OCI-LY7 (cell line): ENCODE results near the gene ATP2A1. TPM values are rescaled to one million over a fixed set of nuclear protein-coding genes. Genes with fewer than 3 reads are reported as not detected.

Experiments used
- BruUV-seq: library from RNA; stranded (reverse); fragments of 400-500 nt; replicated peaks from 2 replicates; lab custom pipeline; 2021; lab: Mats Ljungman, UMichigan
- CTCF ChIA-PET: fragments of 300-600 bp; sonication (Branson Sonifier 250); formaldehyde crosslinking; loops from one replicate; lab custom pipeline; 2022; ENCODE audit warnings: antibody characterized with exemption; ENCODE audit not compliant: unreplicated experiment; lab: Charles Lee
- POLR2A ChIA-PET: fragments of 300-600 bp; sonication (Branson Sonifier 250); formaldehyde crosslinking; loops from one replicate; lab custom pipeline; 2022; ENCODE audit warnings: antibody characterized with exemption; lab: Charles Lee
- DNase-seq: peaks from one replicate; pipeline ENCODE4 v3.0.0-alpha.2; 2015; ENCODE audit warnings: low spot score
- H2AFZ ChIP-seq: fragments of 200-600 bp; sonication (generic), shearing (Covaris generic); 2 replicates; pipeline ENCODE4 v1.6.1; 2014; ENCODE audit warnings: mild to moderate bottlenecking, antibody characterized with exemption, low read length, moderate library complexity
- H3K27ac ChIP-seq: fragments of 200-600 bp; sonication (generic); 2 replicates; pipeline ENCODE4 v1.5.1; 2014; ENCODE audit warnings: mixed run types, low read depth, mild to moderate bottlenecking, moderate library complexity, low read length, inconsistent platforms; ENCODE audit not compliant: poor library complexity, severe bottlenecking
- H3K36me3 ChIP-seq: fragments of 200-600 bp; sonication (generic); 2 replicates; pipeline ENCODE4 v1.6.1; 2014; ENCODE audit warnings: mild to moderate bottlenecking, antibody characterized with exemption, low read length, moderate library complexity, mixed read lengths; ENCODE audit not compliant: insufficient read depth
- H3K4me1 ChIP-seq: fragments of 200-600 bp; sonication (generic); 2 replicates; pipeline ENCODE4 v1.5.1; 2014; ENCODE audit warnings: mild to moderate bottlenecking, low read length; ENCODE audit not compliant: insufficient read depth, poor library complexity, severe bottlenecking
- H3K4me2 ChIP-seq: fragments of 200-600 bp; sonication (generic); 2 replicates; pipeline ENCODE4 v1.6.1; 2014; ENCODE audit warnings: mild to moderate bottlenecking, low read length
- H3K4me3 ChIP-seq: fragments of 200-600 bp; sonication (generic); 2 replicates; pipeline ENCODE4 v1.5.1; 2014; ENCODE audit warnings: mild to moderate bottlenecking, low read depth, low read length; ENCODE audit not compliant: poor library complexity, severe bottlenecking
- H3K79me2 ChIP-seq: fragments of 200-600 bp; sonication (generic); 2 replicates; pipeline ENCODE4 v1.6.1; 2016; ENCODE audit warnings: low read depth, mild to moderate bottlenecking, low read length, moderate library complexity, mixed read lengths; ENCODE audit not compliant: insufficient read depth
- H3K9me2 ChIP-seq: fragments of 200-600 bp; sonication (generic); 2 replicates; pipeline ENCODE4 v1.6.1; 2016; ENCODE audit warnings: mild to moderate bottlenecking, low read length, mixed read lengths; ENCODE audit not compliant: insufficient read depth
- H3K9me3 ChIP-seq: fragments of 200-600 bp; sonication (generic); 2 replicates; pipeline ENCODE4 v1.6.1; 2014; ENCODE audit warnings: mild to moderate bottlenecking, mixed run types, low read length, mixed read lengths
- H4K20me1 ChIP-seq: fragments of 200-600 bp; sonication (generic); 2 replicates; pipeline ENCODE4 v1.6.1; 2014; ENCODE audit warnings: mild to moderate bottlenecking, antibody characterized with exemption, low read length, moderate library complexity, mixed read lengths; ENCODE audit not compliant: insufficient read depth
- EZH2phosphoT487 ChIP-seq: fragments of 200-600 bp; sonication (generic); IDR thresholded peaks from 2 replicates; pipeline ENCODE4 v1.6.1; 2018; ENCODE audit warnings: low read depth, borderline replicate concordance, mild to moderate bottlenecking, mixed run types, antibody characterized with exemption, low read length, moderate library complexity, mixed read lengths
- intact Hi-C: fragments of 100-400 bp; cut with micrococcal nuclease; formaldehyde crosslinking; loops from one replicate; pipeline ENCODE4 v1.10.0; 2022; ENCODE audit not compliant: unreplicated experiment
- total RNA-seq, 2 experiments: library from RNA; depleted of rRNA in 1 of 2; stranded (reverse); fragments of >200 nt in 1 of 2; shearing (Covaris generic) in 1 of 2; gene quantifications; 2 replicates each; pipeline ENCODE4 v1.2.3, GENCODE V29; 2014 to 2022
- TF ChIP-seq, protein P1 (sequence below): fragments of 200-600 bp; sonication (generic); conservative IDR thresholded peaks from 2 replicates; pipeline ENCODE4 v1.5.1; 2014; ENCODE audit warnings: mild to moderate bottlenecking, antibody characterized with exemption, low read length, moderate library complexity, mixed read lengths

The ATP2A1 gene
- total RNA-seq, 2 experiments from 2014 or later: 5.0 TPM

DNA sequence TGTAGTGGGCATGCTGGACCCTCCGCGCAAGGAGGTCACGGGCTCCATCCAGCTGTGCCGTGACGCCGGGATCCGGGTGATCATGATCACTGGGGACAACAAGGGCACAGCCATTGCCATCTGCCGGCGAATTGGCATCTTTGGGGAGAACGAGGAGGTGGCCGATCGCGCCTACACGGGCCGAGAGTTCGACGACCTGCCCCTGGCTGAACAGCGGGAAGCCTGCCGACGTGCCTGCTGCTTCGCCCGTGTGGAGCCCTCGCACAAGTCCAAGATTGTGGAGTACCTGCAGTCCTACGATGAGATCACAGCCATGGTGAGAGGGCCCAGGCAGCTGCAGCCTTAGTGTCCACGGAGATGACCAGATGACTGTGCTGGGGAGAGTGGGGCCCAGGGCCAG, 22.3 kb downstream of the ATP2A1 start:
- ChIA-PET POLR2A (no interaction called here), CTCF (no interaction called here)
- Histone ChIP-seq H2AFZ (no peak overlapping the region), H3K27ac (no peak overlapping the region), H3K4me2 (no peak overlapping the region), H3K9me3 (no peaks in the 10 kb centered on the region), H3K36me3 (peaks cover 46% of the 10 kb centered on the region), H3K9me2 (no peaks in the 10 kb centered on the region), H3K4me1 (no peaks in the 10 kb centered on the region), H3K4me3 (no peak overlapping the region), H3K79me2 (no peaks in the 10 kb centered on the region), H4K20me1 (no peaks in the 10 kb centered on the region)
- no TSS peak for BruUV-seq
- TF ChIP-seq, protein P1, sequence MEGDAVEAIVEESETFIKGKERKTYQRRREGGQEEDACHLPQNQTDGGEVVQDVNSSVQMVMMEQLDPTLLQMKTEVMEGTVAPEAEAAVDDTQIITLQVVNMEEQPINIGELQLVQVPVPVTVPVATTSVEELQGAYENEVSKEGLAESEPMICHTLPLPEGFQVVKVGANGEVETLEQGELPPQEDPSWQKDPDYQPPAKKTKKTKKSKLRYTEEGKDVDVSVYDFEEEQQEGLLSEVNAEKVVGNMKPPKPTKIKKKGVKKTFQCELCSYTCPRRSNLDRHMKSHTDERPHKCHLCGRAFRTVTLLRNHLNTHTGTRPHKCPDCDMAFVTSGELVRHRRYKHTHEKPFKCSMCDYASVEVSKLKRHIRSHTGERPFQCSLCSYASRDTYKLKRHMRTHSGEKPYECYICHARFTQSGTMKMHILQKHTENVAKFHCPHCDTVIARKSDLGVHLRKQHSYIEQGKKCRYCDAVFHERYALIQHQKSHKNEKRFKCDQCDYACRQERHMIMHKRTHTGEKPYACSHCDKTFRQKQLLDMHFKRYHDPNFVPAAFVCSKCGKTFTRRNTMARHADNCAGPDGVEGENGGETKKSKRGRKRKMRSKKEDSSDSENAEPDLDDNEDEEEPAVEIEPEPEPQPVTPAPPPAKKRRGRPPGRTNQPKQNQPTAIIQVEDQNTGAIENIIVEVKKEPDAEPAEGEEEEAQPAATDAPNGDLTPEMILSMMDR: no peak
- TF ChIP-seq EZH2phosphoT487: no peak
- intact Hi-C loops: no loop called here
- DNase-seq: no peak

- Histone ChIP-seq H3K9me2 (no peaks in the 10 kb centered on the region), H3K4me1 (no peaks in the 10 kb centered on the region), H3K79me2 (no peaks in the 10 kb centered on the region), H3K4me2 (no peak overlapping the region), H2AFZ (no peak overlapping the region), H3K9me3 (no peaks in the 10 kb centered on the region), H3K4me3 (no peak overlapping the region), H3K36me3 (peaks cover 58% of the 10 kb centered on the region), H3K27ac (no peak overlapping the region), H4K20me1 (no peaks in the 10 kb centered on the region)
- ChIA-PET CTCF (no interaction called here), POLR2A (no interaction called here)
- no TSS peak for BruUV-seq
- no peak for DNase-seq
- TF ChIP-seq EZH2phosphoT487: no peak
- TF ChIP-seq, protein P1: no peak
- intact Hi-C loops: no loop called here
Observed at GRCh38 chr16:28901862-28902261, 23.6 kb downstream of the ATP2A1 start.

DNA sequence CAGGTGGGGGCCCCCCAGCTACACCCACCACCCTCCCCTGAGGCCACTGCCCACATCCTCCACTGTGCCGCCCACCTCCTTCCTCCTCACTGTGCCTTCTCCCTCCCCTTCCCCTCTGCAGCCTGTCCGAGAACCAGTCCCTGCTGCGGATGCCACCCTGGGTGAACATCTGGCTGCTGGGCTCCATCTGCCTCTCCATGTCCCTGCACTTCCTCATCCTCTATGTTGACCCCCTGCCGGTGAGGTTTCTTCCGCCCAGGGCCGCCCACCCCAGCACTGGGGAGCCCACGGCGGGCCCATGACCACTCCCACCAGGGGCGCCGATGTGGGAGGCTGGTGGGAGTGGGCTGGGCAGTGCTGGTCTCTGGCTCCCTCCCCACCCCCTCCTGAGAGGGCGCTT, 24.6 kb downstream of the ATP2A1 start:
- no peak overlapping the region for H3K27ac ChIP-seq
- BruUV-seq: no TSS peak
- no peaks in the 10 kb centered on the region for H3K9me3 ChIP-seq
- H3K4me1 ChIP-seq: no peaks in the 10 kb centered on the region
- ChIA-PET CTCF (no interaction called here), POLR2A (no interaction called here)
- DNase-seq: no peak
- no peak overlapping the region for H2AFZ ChIP-seq
- no peaks in the 10 kb centered on the region for H3K9me2 ChIP-seq
- H3K4me3 ChIP-seq: no peak overlapping the region
- H3K4me2 ChIP-seq: no peak overlapping the region
- no peaks in the 10 kb centered on the region for H3K79me2 ChIP-seq
- no peaks in the 10 kb centered on the region for H4K20me1 ChIP-seq
- intact Hi-C loops: no loop called here
- TF ChIP-seq, protein P1: no peak
- no peak for TF ChIP-seq EZH2phosphoT487
- H3K36me3 ChIP-seq: peaks cover 61% of the 10 kb centered on the region
